ENCODE data around the gene ADIPOR1.

DNA sequence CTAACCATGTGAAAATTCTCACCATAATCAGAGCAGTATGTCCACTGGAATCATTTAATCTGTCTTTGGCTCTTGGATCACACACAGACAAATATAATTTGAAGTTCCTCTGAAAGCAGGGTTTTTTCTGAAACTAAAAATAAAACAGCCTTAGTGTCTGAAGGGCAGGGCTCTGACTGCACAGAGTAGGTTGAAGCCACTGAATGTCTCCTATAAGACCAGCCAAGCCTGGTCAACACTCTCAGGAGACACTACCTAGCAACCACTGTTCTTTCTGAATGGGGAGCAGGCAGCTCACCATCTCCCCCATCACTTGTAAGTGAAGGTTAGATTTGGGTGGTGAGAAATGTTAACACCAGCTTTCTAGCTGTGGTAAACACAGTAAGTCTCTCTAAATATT is 33.0 kb upstream of the ADIPOR1 start:
- TF ChIP-seq POLR2AphosphoS5 (IDR thresholded peaks at IDR 0.05; ENCODE audit: low read depth, low read length) (no peak), POLR2A (IDR thresholded peaks at IDR 0.05; ENCODE audit: low read depth, low read length) (no peak), SPI1 (IDR thresholded peaks at IDR 0.05; ENCODE audit: low read depth, low read length) (no peak), TAF1 (IDR thresholded peaks at IDR 0.05; ENCODE audit: low read depth, low read length) (no peak), POU2F2 (IDR thresholded peaks at IDR 0.05; ENCODE audit: low read depth, low read length) (no peak)
